CD14-positive monocyte (primary cell): ENCODE measurements around the gene PTPRC. TPM values are rescaled to one million over a fixed set of nuclear protein-coding genes. Genes with fewer than 3 reads are reported as not detected.
A peak's percentile ranks its signal among the peaks of the same experiment; 100 is the strongest.

ENCODE experiments used
- DNase-seq, 3 donors: peaks; one replicate each; pipeline ENCODE4 v3.0.0-alpha.2; 2011 to 2022
- H2AFZ ChIP-seq: 2 replicates; pipeline ENCODE4 v1.6.0; 2012; ENCODE audit warnings: mild to moderate bottlenecking, low read depth, low read length, inconsistent platforms; ENCODE audit not compliant: insufficient read depth, poor library complexity, severe bottlenecking
- H3K27ac ChIP-seq, 2 donors: 1 replicate in 1 of 2; 2 replicates in 1 of 2; pipeline ENCODE4 v1.5.1; 2012 to 2013; ENCODE audit warnings: low read length in 2 of 2, control low read depth in 1 of 2, inconsistent platforms in 1 of 2, low read depth in 1 of 2, mild to moderate bottlenecking in 1 of 2
- H3K27me3 ChIP-seq, 2 donors: one replicate each; pipeline versions ENCODE4 v1.6.0 to v1.6.1; 2011 to 2013; ENCODE audit warnings: low read length in 2 of 2; ENCODE audit not compliant: control insufficient read depth in 2 of 2, insufficient read depth in 2 of 2
- H3K36me3 ChIP-seq, 2 donors: replicated peaks in 1 of 2; 1 replicate in 1 of 2; 2 replicates in 1 of 2; pipeline versions ENCODE4 v1.5.1 to v1.6.1; 2012 to 2013; ENCODE audit warnings: low read length in 2 of 2, control low read depth in 1 of 2, inconsistent platforms in 1 of 2, mild to moderate bottlenecking in 1 of 2; ENCODE audit not compliant: insufficient read depth in 2 of 2, control insufficient read depth in 1 of 2
- H3K4me1 ChIP-seq, 2 donors: 1 replicate in 1 of 2; 2 replicates in 1 of 2; pipeline versions ENCODE4 v1.5.1 to v1.6.1; 2012 to 2013; ENCODE audit warnings: low read length in 2 of 2, control low read depth in 1 of 2, inconsistent platforms in 1 of 2, mild to moderate bottlenecking in 1 of 2, moderate library complexity in 1 of 2; ENCODE audit not compliant: insufficient read depth in 2 of 2, control insufficient read depth in 1 of 2
- H3K4me2 ChIP-seq: replicated peaks from 2 replicates; pipeline ENCODE3; 2012; ENCODE audit warnings: low read length, moderate library complexity, mild to moderate bottlenecking; ENCODE audit not compliant: poor library complexity, severe bottlenecking; ENCODE audit errors: extremely low read depth
- H3K4me3 ChIP-seq, 3 experiments: fragments of 200-600 bp in 1 of 3; sonication (generic) in 1 of 3; replicated peaks in 1 of 3; 1 replicate in 2 of 3; 2 replicates in 1 of 3; pipeline ENCODE4 v1.5.1; 2011 to 2013; ENCODE audit warnings: low read length in 3 of 3, mild to moderate bottlenecking in 3 of 3, control low read depth in 2 of 3, low read depth in 2 of 3, inconsistent platforms in 1 of 3, moderate library complexity in 1 of 3
- H3K79me2 ChIP-seq: 2 replicates; pipeline ENCODE4 v1.6.0; 2012; ENCODE audit warnings: mild to moderate bottlenecking, control low read depth, inconsistent platforms, low read length, moderate library complexity; ENCODE audit not compliant: insufficient read depth
- H3K9ac ChIP-seq: 2 replicates; pipeline ENCODE4 v1.6.0; 2017; ENCODE audit warnings: low read length, mild to moderate bottlenecking; ENCODE audit not compliant: insufficient read depth, poor library complexity, severe bottlenecking
- H3K9me3 ChIP-seq, 2 donors: replicated peaks in 1 of 2; 1 replicate in 1 of 2; 2 replicates in 1 of 2; pipeline versions ENCODE4 v1.5.1 to v1.6.1; 2012 to 2013; ENCODE audit warnings: low read length in 2 of 2, control low read depth in 1 of 2; ENCODE audit not compliant: control insufficient read depth in 1 of 2, insufficient read depth in 1 of 2
- H4K20me1 ChIP-seq: 2 replicates; pipeline ENCODE4 v1.6.0; 2012; ENCODE audit warnings: mild to moderate bottlenecking, low read length, control low read depth, moderate library complexity; ENCODE audit not compliant: insufficient read depth
- H3K27ac Mint-ChIP-seq, 7 donors: one replicate each; pipeline ENCODE4 v1.8.0; 2020; ENCODE audit warnings: mild to moderate bottlenecking in 7 of 7, mixed read lengths in 7 of 7, moderate library complexity in 6 of 7, inconsistent platforms in 2 of 7
- H3K27me3 Mint-ChIP-seq, 3 donors: one replicate each; pipeline ENCODE4 v1.8.0; 2021 to 2022; ENCODE audit warnings: low read depth in 3 of 3, mild to moderate bottlenecking in 3 of 3, mixed read lengths in 3 of 3, moderate library complexity in 3 of 3, inconsistent platforms in 1 of 3
- H3K36me3 Mint-ChIP-seq, 2 donors: one replicate each; pipeline ENCODE4 v1.8.0; 2020; ENCODE audit warnings: mixed read lengths in 2 of 2, inconsistent platforms in 1 of 2, mild to moderate bottlenecking in 1 of 2
- H3K4me1 Mint-ChIP-seq: one replicate; pipeline ENCODE4 v1.8.0; 2020; ENCODE audit warnings: mild to moderate bottlenecking, mixed read lengths
- H3K4me3 Mint-ChIP-seq, 2 donors: one replicate each; pipeline ENCODE4 v1.8.0; 2020; ENCODE audit warnings: mild to moderate bottlenecking in 2 of 2, mixed read lengths in 2 of 2, moderate library complexity in 1 of 2
- H3K9me3 Mint-ChIP-seq, 7 donors: one replicate each; pipeline ENCODE4 v1.8.0; 2020 to 2022; ENCODE audit warnings: mixed read lengths in 7 of 7, mild to moderate bottlenecking in 6 of 7, moderate library complexity in 6 of 7, inconsistent platforms in 2 of 7
- WGBS: methylation state at CpG from one replicate; pipeline ENCODE4 v1.1.5; 2013; ENCODE audit warnings: missing lambda C conversion rate; ENCODE audit not compliant: insufficient coverage; 5-methylcytosine and 5-hydroxymethylcytosine counted together
- intact Hi-C, 2 donors: fragments of 100-400 bp; cut with micrococcal nuclease; formaldehyde crosslinking; loops; one replicate each; pipeline versions ENCODE4 v1.15.0 to v1.15.1; 2023
- polyA plus RNA-seq, 3 donors: library from polyadenylated mRNA; depleted of rRNA in 1 of 3; unstranded in 2 of 3; stranded (reverse) in 1 of 3; fragments of 300-500 nt in 2 of 3; fragments of >200 nt in 1 of 3; fragmentation: Illumina TruSeq in 2 of 3; gene quantifications; 1 replicate in 2 of 3; 2 replicates in 1 of 3; pipeline ENCODE4 v1.2.3, GENCODE V29; 2012 to 2021
- TF ChIP-seq, protein P1 (sequence below): fragments of 200-600 bp; IDR thresholded peaks from one replicate; pipeline ENCODE4 v1.8.0; 2022; ENCODE audit warnings: antibody characterized with exemption, mild to moderate bottlenecking

The PTPRC gene
- polyA plus RNA-seq, 3 donors: 410 to 992 (median 667) TPM

GRCh38 chr1:198778049-198778448 lies 139.2 kb downstream of the PTPRC start:
- peaks cover 0 to 4% of the 10 kb centered on the region in 2 donors for H3K36me3 Mint-ChIP-seq
- peak overlapping the region; percentile 31 to 92 (median 63) for H3K27ac Mint-ChIP-seq
- H3K4me1 Mint-ChIP-seq: peaks cover 45% of the 10 kb centered on the region
- TF ChIP-seq, protein P1, sequence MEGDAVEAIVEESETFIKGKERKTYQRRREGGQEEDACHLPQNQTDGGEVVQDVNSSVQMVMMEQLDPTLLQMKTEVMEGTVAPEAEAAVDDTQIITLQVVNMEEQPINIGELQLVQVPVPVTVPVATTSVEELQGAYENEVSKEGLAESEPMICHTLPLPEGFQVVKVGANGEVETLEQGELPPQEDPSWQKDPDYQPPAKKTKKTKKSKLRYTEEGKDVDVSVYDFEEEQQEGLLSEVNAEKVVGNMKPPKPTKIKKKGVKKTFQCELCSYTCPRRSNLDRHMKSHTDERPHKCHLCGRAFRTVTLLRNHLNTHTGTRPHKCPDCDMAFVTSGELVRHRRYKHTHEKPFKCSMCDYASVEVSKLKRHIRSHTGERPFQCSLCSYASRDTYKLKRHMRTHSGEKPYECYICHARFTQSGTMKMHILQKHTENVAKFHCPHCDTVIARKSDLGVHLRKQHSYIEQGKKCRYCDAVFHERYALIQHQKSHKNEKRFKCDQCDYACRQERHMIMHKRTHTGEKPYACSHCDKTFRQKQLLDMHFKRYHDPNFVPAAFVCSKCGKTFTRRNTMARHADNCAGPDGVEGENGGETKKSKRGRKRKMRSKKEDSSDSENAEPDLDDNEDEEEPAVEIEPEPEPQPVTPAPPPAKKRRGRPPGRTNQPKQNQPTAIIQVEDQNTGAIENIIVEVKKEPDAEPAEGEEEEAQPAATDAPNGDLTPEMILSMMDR: no peak
- H4K20me1 ChIP-seq: no peaks in the 10 kb centered on the region
- DNase-seq: peak; percentile 18 to 65 (median 42)
- no peaks in the 10 kb centered on the region for H3K9me3 ChIP-seq
- H2AFZ ChIP-seq: peak overlapping the region; percentile 48
- no peaks in the 10 kb centered on the region for H3K27me3 Mint-ChIP-seq
- H3K79me2 ChIP-seq: no peaks in the 10 kb centered on the region
- no peak overlapping the region for H3K9ac ChIP-seq
- peak overlapping the region in 1 of 3 experiments; percentile 19 for H3K4me3 ChIP-seq
- no peak overlapping the region for H3K4me2 ChIP-seq
- peaks cover 0 to 4% (median 0%) of the 10 kb centered on the region in 7 donors for H3K9me3 Mint-ChIP-seq
- WGBS: 13% methylated on average over 3 of the region's 4 CpGs
- H3K27ac ChIP-seq: peak overlapping the region in 1 of 2 donors; percentile 86
- no peaks in the 10 kb centered on the region for H3K27me3 ChIP-seq
- H3K36me3 ChIP-seq: no peaks in the 10 kb centered on the region
- intact Hi-C loops: loop anchor here in 1 of 2 donors (10.0 kb wide), 1 partner anchor 317 kb away; no protein-coding TSS in a partner anchor
- H3K4me3 Mint-ChIP-seq: no peak overlapping the region
- H3K4me1 ChIP-seq: peaks cover 37 to 45% of the 10 kb centered on the region in 2 donors

- Histone ChIP-seq H3K27me3 (no peaks in the 10 kb centered on the region), H2AFZ (no peak overlapping the region), H3K4me3 (no peak overlapping the region), H3K9me3 (no peaks in the 10 kb centered on the region), H3K27ac (no peak overlapping the region), H4K20me1 (no peaks in the 10 kb centered on the region), H3K79me2 (no peaks in the 10 kb centered on the region), H3K9ac (no peak overlapping the region), H3K4me1 (peaks cover 30 to 32% of the 10 kb centered on the region in 2 donors), H3K4me2 (no peak overlapping the region), H3K36me3 (no peaks in the 10 kb centered on the region)
- H3K4me3 Mint-ChIP-seq: no peak overlapping the region
- no peak for DNase-seq
- H3K4me1 Mint-ChIP-seq: peaks cover 30% of the 10 kb centered on the region
- TF ChIP-seq, protein P1: no peak
- peaks cover 0 to 4% of the 10 kb centered on the region in 2 donors for H3K36me3 Mint-ChIP-seq
- H3K9me3 Mint-ChIP-seq: peaks cover 0 to 5% (median 0%) of the 10 kb centered on the region in 7 donors
- intact Hi-C loops: no loop called here
- H3K27me3 Mint-ChIP-seq: no peaks in the 10 kb centered on the region
- 80% methylated on average over 1 of the region's 1 CpG for WGBS
- no peak overlapping the region for H3K27ac Mint-ChIP-seq
These were observed 141.5 kb downstream of the PTPRC start for GRCh38 chr1:198780376-198780775.
